Kidney (tissue), 14 donors: ENCODE results near the gene ISLR. TPM values are rescaled to one million over a fixed set of nuclear protein-coding genes. Genes with fewer than 3 reads are reported as not detected.

ENCODE experiments used
- DNase-seq, 5 donors: peaks; one replicate each; pipeline ENCODE4 v3.0.0-alpha.2; 2013 to 2020
- FAIRE-seq: peaks from 2 replicates; lab custom pipeline; 2012; peaks lifted over from hg19 to GRCh38; lab: Jason Lieb, UNC
- H3K27ac ChIP-seq, 2 donors: one replicate each; pipeline ENCODE4 v1.7.0; 2013; ENCODE audit warnings: low read depth in 2 of 2, low read length in 2 of 2, inconsistent platforms in 1 of 2
- H3K27me3 ChIP-seq: one replicate; pipeline ENCODE4 v1.7.1; 2013; ENCODE audit warnings: low read length, inconsistent platforms; ENCODE audit not compliant: control insufficient read depth, insufficient read depth
- H3K36me3 ChIP-seq, 3 donors: one replicate each; pipeline versions ENCODE4 v1.7.0 to v1.7.1; 2013; ENCODE audit warnings: low read length in 3 of 3, control low read depth in 1 of 3, inconsistent platforms in 1 of 3; ENCODE audit not compliant: insufficient read depth in 3 of 3, control insufficient read depth in 2 of 3
- H3K4me1 ChIP-seq, 3 donors: one replicate each; pipeline versions ENCODE4 v1.7.0 to v1.7.1; 2013; ENCODE audit warnings: low read length in 3 of 3, inconsistent platforms in 1 of 3, low read depth in 1 of 3; ENCODE audit not compliant: control insufficient read depth in 2 of 3, insufficient read depth in 2 of 3
- H3K4me3 ChIP-seq, 3 donors: one replicate each; pipeline versions ENCODE4 v1.7.0 to v1.8.1; 2013; ENCODE audit warnings: low read length in 3 of 3, control low read depth in 1 of 3, inconsistent platforms in 1 of 3
- H3K9ac ChIP-seq, 3 donors: one replicate each; pipeline versions ENCODE4 v1.7.0 to v1.7.1; 2013; ENCODE audit warnings: low read length in 3 of 3, control low read depth in 1 of 3, inconsistent platforms in 1 of 3
- H3K9me3 ChIP-seq, 3 donors: one replicate each; pipeline versions ENCODE4 v1.7.0 to v1.7.1; 2013; ENCODE audit warnings: low read length in 3 of 3, control low read depth in 1 of 3, inconsistent platforms in 1 of 3; ENCODE audit not compliant: control insufficient read depth in 2 of 3, insufficient read depth in 1 of 3
- intact Hi-C: fragments of 100-400 bp; cut with DNase I; formaldehyde crosslinking; loops from one replicate; pipeline ENCODE4 v1.11.1; 2022
- polyA plus RNA-seq: library from polyadenylated mRNA; stranded (reverse); fragments of 350-450 nt; fragmentation: Illumina TruSeq; extraction: RNeasy Lipid Tissue Mini Kit (QIAGEN cat#74804); gene quantifications from one replicate; pipeline ENCODE4 v1.2.3, GENCODE V29; 2014; ENCODE audit warnings: low read depth, low replicate concordance; ENCODE audit not compliant: insufficient read depth
- total RNA-seq: library from RNA; stranded (reverse); fragmentation: NEBNext Ultra II Directional; extraction: Animal tissue kit (Norgen Biotek cat#: 25700); gene quantifications from one replicate; pipeline ENCODE4 v1.2.1, GENCODE V29; 2021
- TF ChIP-seq, protein P1 (sequence below): IDR thresholded peaks from 3 replicates; pipeline ENCODE4 v1.5.1; 2012; ENCODE audit warnings: mild to moderate bottlenecking, moderate library complexity, borderline replicate concordance; ENCODE audit not compliant: insufficient read depth; ENCODE audit errors: extremely low read depth
- donor health status: control.
- donor health status: control.
- donor health status: control.
- donor health status: control.
- donor health status: control.
- donor health status: DM: yes; HTN: yes; CAD: no.
- donor health status: Normal renal cell carcinoma (clear cell type).

Gene ISLR
- total and polyA plus RNA-seq, 2 donors from 2014 or later, result 18.8 to 30.2 TPM

DNA sequence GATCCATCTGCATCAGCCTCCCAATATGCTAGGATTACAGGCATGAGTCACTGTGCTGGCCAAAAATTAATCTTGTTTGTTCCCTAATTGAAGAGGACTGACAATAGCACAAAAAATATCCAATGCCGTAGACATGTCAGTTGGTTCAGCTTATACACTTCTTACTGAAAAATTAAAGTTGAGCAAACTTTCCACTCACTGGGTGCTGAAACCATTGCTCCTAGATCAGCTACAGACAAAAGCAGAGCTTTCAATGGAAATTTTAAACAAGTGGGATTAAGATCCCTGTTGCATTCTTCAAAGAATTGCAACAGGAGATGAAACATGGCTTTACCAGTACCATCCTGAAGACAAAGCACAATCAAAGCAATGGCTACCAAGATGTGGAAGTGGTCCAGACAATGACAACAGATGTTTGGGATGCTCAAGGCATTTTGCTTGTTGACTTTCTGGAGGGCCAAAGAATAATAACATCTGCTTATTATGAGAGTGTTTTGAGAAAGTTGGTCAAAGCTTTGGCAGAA, 27.2 kb upstream of the ISLR start:
- Histone ChIP-seq H3K36me3 (no peaks in the 10 kb centered on the region), H3K4me3 (no peak overlapping the region), H3K9ac (no peak overlapping the region), H3K4me1 (no peaks in the 10 kb centered on the region), H3K9me3 (no peaks in the 10 kb centered on the region), H3K27me3 (no peaks in the 10 kb centered on the region), H3K27ac (no peak overlapping the region)
- FAIRE-seq (no peak), DNase-seq (no peak)
- TF ChIP-seq, protein P1, sequence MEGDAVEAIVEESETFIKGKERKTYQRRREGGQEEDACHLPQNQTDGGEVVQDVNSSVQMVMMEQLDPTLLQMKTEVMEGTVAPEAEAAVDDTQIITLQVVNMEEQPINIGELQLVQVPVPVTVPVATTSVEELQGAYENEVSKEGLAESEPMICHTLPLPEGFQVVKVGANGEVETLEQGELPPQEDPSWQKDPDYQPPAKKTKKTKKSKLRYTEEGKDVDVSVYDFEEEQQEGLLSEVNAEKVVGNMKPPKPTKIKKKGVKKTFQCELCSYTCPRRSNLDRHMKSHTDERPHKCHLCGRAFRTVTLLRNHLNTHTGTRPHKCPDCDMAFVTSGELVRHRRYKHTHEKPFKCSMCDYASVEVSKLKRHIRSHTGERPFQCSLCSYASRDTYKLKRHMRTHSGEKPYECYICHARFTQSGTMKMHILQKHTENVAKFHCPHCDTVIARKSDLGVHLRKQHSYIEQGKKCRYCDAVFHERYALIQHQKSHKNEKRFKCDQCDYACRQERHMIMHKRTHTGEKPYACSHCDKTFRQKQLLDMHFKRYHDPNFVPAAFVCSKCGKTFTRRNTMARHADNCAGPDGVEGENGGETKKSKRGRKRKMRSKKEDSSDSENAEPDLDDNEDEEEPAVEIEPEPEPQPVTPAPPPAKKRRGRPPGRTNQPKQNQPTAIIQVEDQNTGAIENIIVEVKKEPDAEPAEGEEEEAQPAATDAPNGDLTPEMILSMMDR, result no peak
- intact Hi-C loops, result no loop called here

DNA sequence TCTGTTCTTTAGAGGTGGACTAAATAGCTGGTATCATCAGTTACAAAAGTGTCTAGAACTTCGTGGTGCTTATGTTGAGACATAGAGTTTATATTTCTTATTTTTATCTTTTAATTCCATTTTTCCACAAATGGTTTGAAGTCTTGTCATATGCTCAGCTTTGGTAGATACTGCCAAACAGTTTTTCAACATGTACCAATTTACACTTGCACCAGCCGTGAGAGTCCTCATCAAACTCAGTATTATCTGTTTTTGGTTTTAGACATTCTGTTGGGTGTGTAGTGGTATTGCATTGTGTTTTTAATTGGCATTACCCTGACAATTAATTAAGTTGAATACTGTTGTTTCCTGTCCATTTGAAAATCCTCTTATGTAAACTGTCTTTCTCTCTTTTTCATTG, 26.5 kb upstream of the ISLR start:
- H3K4me3 ChIP-seq, result no peak overlapping the region
- no peak for FAIRE-seq
- H3K9ac ChIP-seq, result no peak overlapping the region
- no peak for DNase-seq
- H3K27me3 ChIP-seq, result no peaks in the 10 kb centered on the region
- H3K36me3 ChIP-seq, result no peaks in the 10 kb centered on the region
- H3K9me3 ChIP-seq, result no peaks in the 10 kb centered on the region
- H3K27ac ChIP-seq, result no peak overlapping the region
- TF ChIP-seq, protein P1, result no peak
- H3K4me1 ChIP-seq, result no peaks in the 10 kb centered on the region
- intact Hi-C loops, result no loop called here

DNA sequence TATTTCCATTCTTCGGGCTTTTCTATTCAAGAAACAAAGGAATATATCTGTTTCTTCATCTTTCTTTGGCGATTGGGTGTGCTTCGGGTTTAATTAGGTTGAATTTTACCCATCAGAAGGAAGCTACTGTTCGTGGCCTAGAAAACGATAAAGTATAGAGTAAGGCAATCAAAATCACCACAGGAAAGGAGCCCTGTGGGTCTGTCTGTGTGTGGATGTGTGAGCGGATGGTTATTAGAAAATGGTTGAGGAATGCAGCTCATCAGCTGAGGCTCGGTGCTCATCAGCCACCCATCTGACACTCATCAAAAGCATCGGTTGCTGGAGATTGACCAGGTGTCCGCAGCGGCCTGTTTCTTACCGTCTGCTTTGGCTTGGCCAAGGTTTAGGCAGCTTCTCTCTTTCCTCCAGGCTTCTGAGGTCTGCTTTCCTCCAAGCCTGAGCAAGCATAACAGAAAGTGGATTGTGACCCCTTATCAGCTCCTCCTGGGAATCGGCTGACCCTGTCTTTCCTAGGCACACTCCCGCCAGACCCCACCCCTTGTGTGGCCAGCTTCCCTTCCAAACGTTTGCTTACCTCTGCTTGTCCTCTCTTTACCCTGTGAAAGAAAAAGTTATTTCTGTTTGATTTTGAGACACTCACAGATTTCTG, 17.6 kb upstream of the ISLR start:
- no peaks in the 10 kb centered on the region for H3K36me3 ChIP-seq
- no peak for FAIRE-seq
- no peak overlapping the region for H3K27ac ChIP-seq
- no peak for DNase-seq
- peaks cover 0 to 7% (median 2%) of the 10 kb centered on the region in 3 donors for H3K4me1 ChIP-seq
- TF ChIP-seq, protein P1, result no peak
- H3K9me3 ChIP-seq, result no peaks in the 10 kb centered on the region
- no peak overlapping the region for H3K9ac ChIP-seq
- no peak overlapping the region for H3K4me3 ChIP-seq
- H3K27me3 ChIP-seq, result no peaks in the 10 kb centered on the region
- intact Hi-C loops, result no loop called here
